DOHH2 (cell line): Measurements from ENCODE around the gene ARHGAP27.

ENCODE experiments used
- H3F3A ChIP-seq: fragments of 200-600 bp; sonication (generic), shearing (Covaris generic); 2 replicates; pipeline ENCODE4 v1.6.0; 2016; ENCODE audit warnings: antibody characterized with exemption, mild to moderate bottlenecking; ENCODE audit not compliant: control insufficient read depth, insufficient read depth
- H3K27ac ChIP-seq: fragments of 200-600 bp; sonication (generic); 2 replicates; pipeline ENCODE4 v1.5.1; 2014; ENCODE audit warnings: low read depth, mild to moderate bottlenecking, low read length, moderate library complexity
- H3K27me3 ChIP-seq: fragments of 200-600 bp; sonication (generic); 2 replicates; pipeline ENCODE4 v1.6.1; 2014; ENCODE audit warnings: mild to moderate bottlenecking, low read length, mixed read lengths; ENCODE audit not compliant: control insufficient read depth
- H3K36me3 ChIP-seq: fragments of 200-600 bp; sonication (generic); 2 replicates; pipeline ENCODE4 v1.6.1; 2014; ENCODE audit warnings: mild to moderate bottlenecking, low read length, moderate library complexity, mixed read lengths; ENCODE audit not compliant: control insufficient read depth
- H3K4me1 ChIP-seq: fragments of 200-600 bp; sonication (generic); 2 replicates; pipeline ENCODE4 v1.6.1; 2014; ENCODE audit warnings: mild to moderate bottlenecking, low read length, mixed read lengths; ENCODE audit not compliant: control insufficient read depth
- H3K4me2 ChIP-seq: fragments of 200-600 bp; sonication (generic); 2 replicates; pipeline ENCODE4 v1.6.0; 2014; ENCODE audit warnings: mild to moderate bottlenecking, low read length, moderate library complexity
- H3K4me3 ChIP-seq: fragments of 200-600 bp; sonication (generic); 2 replicates; pipeline ENCODE4 v1.5.1; 2014; ENCODE audit warnings: mild to moderate bottlenecking, low read length, mixed read lengths
- H3K79me2 ChIP-seq: fragments of 200-600 bp; sonication (generic); 2 replicates; pipeline ENCODE4 v1.6.1; 2014; ENCODE audit warnings: mild to moderate bottlenecking, low read length, mixed read lengths; ENCODE audit not compliant: control insufficient read depth
- H3K9me2 ChIP-seq: fragments of 200-600 bp; sonication (generic); replicated peaks from 2 replicates; pipeline ENCODE4 v1.6.1; 2014; ENCODE audit warnings: mild to moderate bottlenecking, low read length, mixed read lengths; ENCODE audit not compliant: control insufficient read depth
- H3K9me3 ChIP-seq: fragments of 200-600 bp; sonication (generic); 2 replicates; pipeline ENCODE4 v1.6.1; 2014; ENCODE audit warnings: antibody characterized with exemption, low read length, mixed read lengths; ENCODE audit not compliant: control insufficient read depth, insufficient read depth
- H4K20me1 ChIP-seq: fragments of 200-600 bp; sonication (generic); 2 replicates; pipeline ENCODE4 v1.6.0; 2014; ENCODE audit warnings: low read depth, mild to moderate bottlenecking, antibody characterized with exemption, low read length, moderate library complexity; ENCODE audit not compliant: control insufficient read depth, insufficient read depth
- CTCF ChIP-seq: fragments of 200-600 bp; sonication (generic); IDR thresholded peaks from one replicate; pipeline ENCODE4 v1.5.1; 2014; ENCODE audit warnings: antibody characterized with exemption, mild to moderate bottlenecking, low read depth, low read length; ENCODE audit not compliant: poor library complexity, severe bottlenecking
- EZH2phosphoT487 ChIP-seq: fragments of 200-600 bp; sonication (generic); IDR thresholded peaks from 2 replicates; pipeline ENCODE4 v1.6.1; 2017; ENCODE audit warnings: borderline replicate concordance, mild to moderate bottlenecking, antibody characterized with exemption, low read length, moderate library complexity, mixed read lengths

ARHGAP27 gene

GRCh38 chr17:45429339-45430005 lies 3.2 kb downstream of the ARHGAP27 start:
- Histone ChIP-seq H3K27me3 (peaks cover 27% of the 10 kb centered on the region), H3K36me3 (no peaks in the 10 kb centered on the region), H3K79me2 (no peaks in the 10 kb centered on the region), H3K4me2 (peak overlapping the region; percentile 73), H3K4me3 (peak overlapping the region; percentile 62), H3F3A (peaks cover 7% of the 10 kb centered on the region), H3K27ac (peak overlapping the region; percentile 66), H3K4me1 (peaks cover 50% of the 10 kb centered on the region), H3K9me3 (no peaks in the 10 kb centered on the region), H4K20me1 (no peaks in the 10 kb centered on the region), H3K9me2 (no peaks in the 10 kb centered on the region)
- TF ChIP-seq CTCF (no peak), EZH2phosphoT487 (no peak)

- no peaks in the 10 kb centered on the region for H4K20me1 ChIP-seq
- H3K4me1 ChIP-seq: peaks cover 50% of the 10 kb centered on the region
- H3K9me3 ChIP-seq: no peaks in the 10 kb centered on the region
- H3K9me2 ChIP-seq: no peaks in the 10 kb centered on the region
- no peaks in the 10 kb centered on the region for H3K79me2 ChIP-seq
- no peak for TF ChIP-seq CTCF
- TF ChIP-seq EZH2phosphoT487: no peak
- peak overlapping the region; percentile 62 for H3K4me3 ChIP-seq
- peak overlapping the region; percentile 66 for H3K27ac ChIP-seq
- no peaks in the 10 kb centered on the region for H3K36me3 ChIP-seq
- peak overlapping the region; percentile 73 for H3K4me2 ChIP-seq
- peaks cover 7% of the 10 kb centered on the region for H3F3A ChIP-seq
- peaks cover 27% of the 10 kb centered on the region for H3K27me3 ChIP-seq
Observed at GRCh38 chr17:45428931-45429338, 3.7 kb downstream of the ARHGAP27 start.

GRCh38 chr17:45428050-45428617 lies 4.5 kb downstream of the ARHGAP27 start:
- TF ChIP-seq CTCF (peak; percentile 98), EZH2phosphoT487 (no peak)
- Histone ChIP-seq H3K36me3 (no peaks in the 10 kb centered on the region), H3K4me2 (peak overlapping the region; percentile 73), H3K27ac (peak overlapping the region; percentile 66), H3F3A (peaks cover 7% of the 10 kb centered on the region), H3K4me1 (peaks cover 50% of the 10 kb centered on the region), H3K79me2 (no peaks in the 10 kb centered on the region), H3K9me3 (no peaks in the 10 kb centered on the region), H3K27me3 (peaks cover 26% of the 10 kb centered on the region), H4K20me1 (no peaks in the 10 kb centered on the region), H3K4me3 (peak overlapping the region; percentile 62), H3K9me2 (no peaks in the 10 kb centered on the region)
